ENCODE measurements around the gene MBTPS1. TPM values are rescaled to one million over a fixed set of nuclear protein-coding genes. Genes with fewer than 3 reads are reported as not detected.

MBTPS1 gene
- total RNA-seq, 1 donor from 2014 or later: 95.6 TPM

DNA sequence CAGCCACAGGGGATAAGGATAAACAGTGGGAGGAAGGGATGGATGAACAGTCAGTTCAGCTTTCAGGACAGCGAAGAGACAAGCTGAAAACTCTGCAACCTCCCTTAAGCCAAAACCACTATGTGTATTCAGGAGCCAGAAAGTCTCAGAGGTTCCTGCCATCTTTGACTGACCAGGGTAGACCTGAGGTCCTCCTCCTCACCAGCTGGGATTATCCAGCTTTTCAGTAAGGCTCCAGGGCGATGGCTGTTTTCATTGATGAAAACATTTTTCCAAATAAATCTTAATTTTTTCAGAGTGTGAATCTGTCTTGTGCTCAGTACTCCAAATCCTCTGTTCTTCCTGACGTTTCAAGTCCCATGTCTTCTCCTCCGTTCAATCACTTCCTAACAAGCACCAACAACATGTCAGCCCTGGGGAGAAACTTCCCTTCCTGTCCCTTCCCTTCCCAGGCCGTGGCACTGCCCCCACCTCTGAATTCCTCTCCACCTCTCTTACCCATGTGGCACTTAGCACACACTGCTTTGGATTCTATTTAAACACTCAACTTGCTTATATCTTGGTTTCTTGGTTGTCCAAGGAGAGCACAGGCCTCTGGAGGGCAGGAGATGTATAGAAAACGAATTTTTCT, 23.0 kb upstream of the MBTPS1 start:
- H3K27me3 ChIP-seq: no peaks in the 10 kb centered on the region
- intact Hi-C loops (cut with DNase I): no loop called here
- no peak for DNase-seq (ENCODE audit: low spot score in 2 of 2)
- H3K36me3 ChIP-seq: no peaks in the 10 kb centered on the region
- TF ChIP-seq CTCF (IDR thresholded peaks at IDR 0.05): no peak
- H3K4me3 ChIP-seq: no peak overlapping the region
- no peaks in the 10 kb centered on the region for H3K9me3 ChIP-seq
- H3K27ac ChIP-seq: no peak overlapping the region
- no peaks in the 10 kb centered on the region for H3K4me1 ChIP-seq

GRCh38 chr16:84138824-84139627, 22.3 kb upstream of the MBTPS1 start:
- no peak overlapping the region for H3K27ac ChIP-seq
- intact Hi-C loops (cut with DNase I): no loop called here
- H3K36me3 ChIP-seq: no peaks in the 10 kb centered on the region
- H3K4me1 ChIP-seq: no peaks in the 10 kb centered on the region
- TF ChIP-seq CTCF (IDR thresholded peaks at IDR 0.05): no peak
- no peaks in the 10 kb centered on the region for H3K27me3 ChIP-seq
- H3K4me3 ChIP-seq: no peak overlapping the region
- DNase-seq (ENCODE audit: low spot score in 2 of 2): no peak
- no peaks in the 10 kb centered on the region for H3K9me3 ChIP-seq

DNA sequence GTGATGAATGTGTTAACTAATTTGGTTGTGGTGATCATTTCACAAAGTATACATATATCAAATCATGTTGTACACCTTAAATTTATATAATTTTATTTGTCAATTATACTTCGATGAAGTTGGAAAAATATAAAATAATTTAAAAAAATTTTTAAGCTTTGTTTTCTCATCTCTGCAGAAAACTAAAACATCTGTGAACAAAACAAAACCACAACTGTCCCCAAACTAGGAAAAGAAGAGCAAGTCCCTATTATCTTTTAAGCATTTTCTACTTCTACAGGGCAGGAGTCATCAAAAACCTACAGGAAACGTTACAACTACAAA, 21.7 kb upstream of the MBTPS1 start:
- no peaks in the 10 kb centered on the region for H3K27me3 ChIP-seq
- H3K4me1 ChIP-seq: no peaks in the 10 kb centered on the region
- intact Hi-C loops (cut with DNase I): no loop called here
- DNase-seq (ENCODE audit: low spot score in 2 of 2): no peak
- no peaks in the 10 kb centered on the region for H3K9me3 ChIP-seq
- H3K4me3 ChIP-seq: no peak overlapping the region
- H3K36me3 ChIP-seq: no peaks in the 10 kb centered on the region
- no peak overlapping the region for H3K27ac ChIP-seq
- TF ChIP-seq CTCF (IDR thresholded peaks at IDR 0.05): no peak

DNA sequence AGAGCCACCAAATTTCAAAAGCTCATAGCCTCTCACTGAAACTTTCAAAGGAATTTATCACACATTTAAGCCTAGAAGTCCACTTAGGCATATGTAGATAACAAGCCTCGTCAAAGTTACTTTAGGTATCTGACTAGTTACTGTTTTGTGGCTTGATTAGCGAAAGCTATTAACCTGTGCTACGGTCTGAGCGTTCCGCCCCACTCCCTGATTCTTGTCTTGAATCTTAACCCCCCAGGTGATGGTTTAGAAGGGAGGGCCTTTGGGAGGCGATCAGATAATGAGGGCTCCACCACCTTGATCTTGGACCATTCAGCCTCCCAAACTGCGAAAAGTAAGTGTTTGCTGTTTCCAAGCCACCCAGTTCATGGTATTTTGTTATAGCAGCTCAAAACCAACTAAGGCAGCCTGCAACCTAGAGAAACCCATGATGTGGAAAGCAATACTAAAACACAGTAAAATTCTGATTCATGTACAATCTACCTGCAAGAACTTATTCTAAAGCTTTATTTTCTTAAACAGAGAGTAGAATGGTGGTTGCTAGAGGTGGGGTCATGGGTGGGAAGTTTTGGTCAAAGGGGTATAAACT, 21.1 kb upstream of the MBTPS1 start:
- Histone ChIP-seq H3K27ac (no peak overlapping the region), H3K9me3 (no peaks in the 10 kb centered on the region), H3K4me3 (no peak overlapping the region), H3K36me3 (no peaks in the 10 kb centered on the region), H3K27me3 (no peaks in the 10 kb centered on the region), H3K4me1 (no peaks in the 10 kb centered on the region)
- TF ChIP-seq CTCF (IDR thresholded peaks at IDR 0.05): no peak
- DNase-seq (ENCODE audit: low spot score in 2 of 2): no peak
- intact Hi-C loops (cut with DNase I): no loop called here

DNA sequence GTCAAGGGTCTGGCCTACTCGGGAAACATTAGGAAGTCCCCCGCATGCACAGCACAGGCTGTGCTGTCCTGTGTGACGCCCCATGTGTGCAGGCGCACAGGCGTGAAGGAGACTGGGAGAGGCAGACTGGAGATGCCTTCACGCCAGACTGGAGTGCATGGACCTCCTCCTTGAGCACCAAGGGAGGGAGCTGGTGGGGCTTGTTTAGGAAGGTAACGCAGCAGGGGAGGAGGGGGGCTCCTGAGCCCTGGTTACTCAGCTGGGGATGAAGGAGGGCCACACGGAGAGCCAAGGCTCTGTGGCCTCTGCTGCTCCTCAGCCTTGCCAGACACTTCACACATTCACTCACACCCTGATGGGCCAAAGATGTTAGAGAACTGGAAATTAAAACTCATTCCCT, 20.5 kb upstream of the MBTPS1 start:
- DNase-seq (ENCODE audit: low spot score in 2 of 2): no peak
- Histone ChIP-seq H3K36me3 (no peaks in the 10 kb centered on the region), H3K9me3 (no peaks in the 10 kb centered on the region), H3K4me1 (no peaks in the 10 kb centered on the region), H3K4me3 (no peak overlapping the region), H3K27me3 (no peaks in the 10 kb centered on the region), H3K27ac (no peak overlapping the region)
- TF ChIP-seq CTCF (IDR thresholded peaks at IDR 0.05): no peak
- intact Hi-C loops (cut with DNase I): no loop called here

Measured in ascending aorta (tissue), 2 donors.